AG10803 (cell line): Measurements from ENCODE around the gene RDH13.
"Not testable (repeated sequence)": the region's sequence is repeated elsewhere in the genome, so short reads cannot be mapped to it uniquely, and the experiment has no call there.

Experiments
- DNase-seq: peaks from one replicate; pipeline ENCODE4 v3.0.0; 2010; ENCODE audit warnings: low read depth
- H3K4me3 ChIP-seq: 2 replicates; pipeline ENCODE4 v1.5.1; 2011; ENCODE audit warnings: mild to moderate bottlenecking, low read length, control low read depth
- CTCF ChIP-seq: conservative IDR thresholded peaks from 2 replicates; pipeline ENCODE4 v1.5.1; 2011; ENCODE audit warnings: mild to moderate bottlenecking, low read length, control low read depth, inconsistent platforms

RDH13 gene

DNA sequence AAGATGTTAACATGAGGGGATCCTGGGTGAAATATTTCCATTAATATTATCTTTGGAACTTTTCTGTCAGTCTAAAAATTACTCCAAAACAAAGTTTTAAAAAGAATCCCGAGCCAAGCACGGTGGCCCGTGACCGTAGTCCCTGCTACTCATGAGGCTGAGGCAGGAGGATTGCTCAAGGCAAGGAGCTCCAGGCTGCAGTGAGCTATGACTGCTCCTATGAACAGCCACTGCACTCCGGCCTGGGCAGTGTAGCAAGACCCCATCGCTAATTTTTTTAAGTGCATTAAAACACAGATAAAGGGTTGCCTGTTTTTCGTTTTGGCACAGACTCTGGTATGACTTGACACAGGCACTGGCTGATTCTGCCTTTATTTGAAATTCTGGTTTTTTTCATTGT, 31.8 kb downstream of the RDH13 start:
- TF ChIP-seq CTCF: no peak
- H3K4me3 ChIP-seq: no peak overlapping the region
- DNase-seq: no peak

DNA sequence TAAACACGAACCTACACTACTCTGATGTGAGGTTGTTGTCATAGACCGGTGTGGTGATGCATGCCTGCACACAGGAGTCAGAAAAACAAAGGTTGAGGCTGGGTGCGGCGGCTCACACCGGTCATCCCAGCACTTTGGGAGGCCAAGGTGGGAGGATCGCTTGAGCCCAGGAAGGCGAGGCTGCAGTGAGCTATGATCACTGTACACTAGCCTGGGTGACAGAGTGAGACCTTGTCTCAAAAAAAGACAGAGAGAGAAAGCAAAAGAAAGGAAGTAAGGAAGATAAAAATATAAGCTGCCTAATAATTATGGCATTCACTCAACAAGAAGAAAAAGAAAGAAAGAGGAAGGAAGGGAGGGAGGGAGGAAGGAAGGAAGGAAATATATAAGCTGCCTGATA, 34.2 kb downstream of the RDH13 start:
- H3K4me3 ChIP-seq: no peak overlapping the region
- no peak for TF ChIP-seq CTCF
- no peak for DNase-seq

DNA sequence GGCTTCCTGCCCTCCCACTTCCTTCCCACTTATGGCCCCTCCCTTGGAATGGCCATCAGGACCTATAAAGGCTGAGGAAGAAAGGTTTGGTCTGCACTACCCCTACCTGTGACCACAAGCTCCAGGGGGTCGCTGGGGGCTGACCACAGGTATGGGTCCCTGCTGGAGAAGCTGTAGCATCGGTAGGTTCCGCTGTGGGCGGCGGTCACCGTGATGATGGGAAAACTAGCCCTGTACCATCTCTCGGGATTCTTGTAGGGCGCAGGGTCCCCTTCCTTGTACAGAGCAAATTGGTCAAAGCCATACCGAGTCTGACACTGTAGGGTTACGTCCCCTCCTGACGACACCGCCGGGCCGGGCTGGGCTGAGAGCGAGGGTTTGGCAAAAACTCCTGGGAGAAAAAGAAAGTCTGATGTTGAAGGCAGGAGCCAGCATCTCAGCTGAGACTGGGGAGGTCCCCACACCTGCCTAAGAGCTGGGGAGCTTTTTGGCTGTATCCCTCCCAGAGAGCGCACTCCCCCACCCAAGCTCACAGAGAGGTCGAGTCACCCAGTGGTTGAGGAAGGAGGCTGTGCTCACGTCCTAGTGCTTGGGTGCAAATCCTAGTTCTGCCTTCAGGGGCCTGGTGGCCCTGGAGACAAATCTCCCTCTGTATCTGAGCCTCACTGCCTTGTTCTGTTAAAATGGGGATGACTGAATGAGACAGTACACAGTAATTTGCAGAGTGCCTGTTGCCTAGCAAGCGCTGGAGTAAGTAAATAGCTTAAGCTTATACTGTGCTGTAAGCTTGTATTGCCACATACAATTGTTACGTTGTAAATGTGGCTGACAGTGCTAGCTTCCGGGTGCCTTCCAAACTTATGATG, 35.2 kb downstream of the RDH13 start:
- no peak for TF ChIP-seq CTCF
- no peak for DNase-seq
- H3K4me3 ChIP-seq: no peak overlapping the region

GRCh38 chr19:55027140-55027471, 35.8 kb downstream of the RDH13 start:
- H3K4me3 ChIP-seq, DNase-seq: not testable (repeated sequence)

- H3K4me3 ChIP-seq: no peak overlapping the region
- no peak for DNase-seq
- no peak for TF ChIP-seq CTCF
Measured at GRCh38 chr19:55024111-55024510, 38.8 kb downstream of the RDH13 start.

DNA sequence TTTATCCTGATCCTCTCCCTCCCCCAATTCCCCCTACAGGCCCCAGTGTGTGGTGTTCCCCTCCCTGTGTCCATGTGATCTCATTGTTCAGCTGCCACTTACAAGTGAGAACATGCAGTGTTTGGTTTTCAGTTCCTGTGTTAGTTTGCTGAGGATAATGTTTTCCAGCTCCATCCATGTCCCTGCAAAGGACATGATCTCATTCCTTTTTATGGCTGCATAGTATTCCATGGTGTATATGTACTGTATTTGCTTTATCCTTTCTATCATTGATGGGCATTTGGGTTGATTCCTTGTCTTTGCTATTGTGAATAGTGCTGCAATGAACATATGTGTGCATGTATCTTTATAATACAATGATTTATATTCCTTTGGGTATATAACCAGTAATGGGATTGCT, 42.6 kb downstream of the RDH13 start:
- not testable (repeated sequence) for H3K4me3 ChIP-seq, DNase-seq

GRCh38 chr19:55018633-55019032, 44.3 kb downstream of the RDH13 start:
- no peak overlapping the region for H3K4me3 ChIP-seq
- DNase-seq: no peak
- TF ChIP-seq CTCF: no peak

GRCh38 chr19:55018216-55018615, 44.7 kb downstream of the RDH13 start:
- TF ChIP-seq CTCF: no peak
- DNase-seq: no peak
- no peak overlapping the region for H3K4me3 ChIP-seq
